K562 (cell line): ENCODE data around the gene DENND4C. TPM values are rescaled to one million over a fixed set of nuclear protein-coding genes. Genes with fewer than 3 reads are reported as not detected.

Experiments used
- AFF4 ChIP-seq: sonication (generic); formaldehyde crosslinking; IDR thresholded peaks from 2 replicates; pipeline ENCODE4 v1.8.0; 2023; ENCODE audit warnings: mild to moderate bottlenecking, missing genetic modification reagents
- EGR1 ChIP-seq: fragments of 450-650 bp; conservative IDR thresholded peaks from 2 replicates; pipeline ENCODE4 v1.6.1; 2017; ENCODE audit warnings: mild to moderate bottlenecking
- ETV1 ChIP-seq: fragments of 450-650 bp; conservative IDR thresholded peaks from 2 replicates; pipeline ENCODE4 v1.6.1; 2016; ENCODE audit warnings: missing genetic modification characterization, control low read depth, low read depth, missing compliant biosample characterization
- FOXP1 ChIP-seq: sonication (generic); formaldehyde crosslinking; IDR thresholded peaks from 2 replicates; pipeline ENCODE4 v1.8.0; 2022; ENCODE audit warnings: mild to moderate bottlenecking, missing genetic modification reagents
- HDAC2 ChIP-seq: fragments of 450-650 bp; IDR thresholded peaks from 2 replicates; pipeline ENCODE4 v1.6.1; 2016; ENCODE audit warnings: mild to moderate bottlenecking
- HMGN3 ChIP-seq: IDR thresholded peaks from 2 replicates; pipeline ENCODE4 v1.6.1; 2011; ENCODE audit warnings: borderline replicate concordance, low read depth, mild to moderate bottlenecking, mixed read lengths, low read length; ENCODE audit not compliant: insufficient read length; ENCODE audit errors: extremely low read depth
- KDM4B ChIP-seq, 2 experiments: fragments of 450-650 bp in 1 of 2; sonication (generic) in 1 of 2; IDR thresholded peaks; 2 replicates each; pipeline ENCODE4 v1.6.1; 2016 to 2017; ENCODE audit warnings: borderline replicate concordance in 2 of 2, antibody characterized with exemption in 1 of 2, low read depth in 1 of 2, mild to moderate bottlenecking in 1 of 2
- MTA1 ChIP-seq: fragments of 450-650 bp; IDR thresholded peaks from 2 replicates; pipeline ENCODE4 v1.6.1; 2017; ENCODE audit warnings: borderline replicate concordance
- RB1 ChIP-seq: fragments of 450-650 bp; IDR thresholded peaks from 2 replicates; pipeline ENCODE4 v1.6.1; 2017; ENCODE audit warnings: low read depth, mild to moderate bottlenecking
- RBM14 ChIP-seq: fragments of 200-400 bp; formaldehyde crosslinking; IDR thresholded peaks from 2 replicates; pipeline ENCODE4 v1.6.1; 2018; ENCODE audit warnings: low read depth, mild to moderate bottlenecking, low read length, moderate library complexity, borderline replicate concordance; ENCODE audit not compliant: insufficient read depth
- RERE ChIP-seq: sonication (generic); formaldehyde crosslinking; IDR thresholded peaks from 2 replicates; pipeline ENCODE4 v1.8.0; 2023; ENCODE audit warnings: missing genetic modification reagents, mild to moderate bottlenecking, borderline replicate concordance
- SAFB2 ChIP-seq: fragments of 200-400 bp; formaldehyde crosslinking; IDR thresholded peaks from 2 replicates; pipeline ENCODE4 v1.6.1; 2018; ENCODE audit warnings: borderline replicate concordance, low read length, low read depth, moderate library complexity; ENCODE audit not compliant: severe bottlenecking
- SUPT5H ChIP-seq: fragments of 450-650 bp; IDR thresholded peaks from 2 replicates; pipeline ENCODE4 v1.6.1; 2016
- TBP ChIP-seq: optimal IDR thresholded peaks from 2 replicates; pipeline ENCODE3; 2011; ENCODE audit warnings: low read depth, low read length, improper control_type of control experiment
- ZBTB8A ChIP-seq: fragments of 450-650 bp; IDR thresholded peaks from 2 replicates; pipeline ENCODE4 v1.6.1; 2018; ENCODE audit warnings: mild to moderate bottlenecking, moderate library complexity; ENCODE audit not compliant: partially characterized antibody
- ZFX ChIP-seq: sonication (generic); formaldehyde crosslinking; IDR thresholded peaks from 2 replicates; pipeline ENCODE4 v1.8.0; 2022; ENCODE audit warnings: mild to moderate bottlenecking, missing genetic modification reagents, moderate library complexity
- polyA plus RNA-seq, 8 experiments: library from polyadenylated mRNA; depleted of rRNA in 4 of 8; stranded (reverse) in 5 of 8; unstranded in 3 of 8; fragments of >200 nt; fragmentation: Nextera tagmentation in 2 of 8; fragmentation: Illumina TruSeq in 1 of 8; extraction: Ambion mirVana in 2 of 8; extraction: Trizol in 1 of 8; gene quantifications; 2 replicates each; pipeline versions ENCODE4 v1.2.1 to v1.2.3, GENCODE V29; 2011 to 2014; ENCODE audit warnings: inconsistent platforms in 1 of 8, missing spikeins in 1 of 8
- total RNA-seq, 7 experiments: library from RNA; depleted of rRNA in 6 of 7; stranded (reverse); fragments of >200 nt in 6 of 7; fragmentation: Illumina TruSeq in 2 of 7; extraction: Trizol in 2 of 7; gene quantifications; 2 replicates each; pipeline versions ENCODE4 v1.2.1 to v1.2.3, GENCODE V29; 2011 to 2021; ENCODE audit warnings: low replicate concordance in 1 of 7

Gene DENND4C
- total and polyA plus RNA-seq, 9 of the 15 experiments (the other 6 are each of a cell fraction or from before 2014, with no cell fraction given), result 4.8 to 31.8 (median 13.9) TPM

- 0 out of 2 replicates have a peak, but pooled peaks have one; percentile 26 for TF ChIP-seq FOXP1
- no peak for TF ChIP-seq RERE (CRISPR knock-in tag)
- peak in 1 of 2 experiments; percentile 46; a peak in 1 of 4 replicates for TF ChIP-seq KDM4B (IDR thresholded peaks at IDR 0.05; ENCODE audit: borderline replicate concordance in 2 of 2, low read depth in 1 of 2)
- TF ChIP-seq RB1, result peak; percentile 47
- TF ChIP-seq MTA1, result no peak
- TF ChIP-seq SUPT5H, result peak; percentile 72
- peak; percentile 90 for TF ChIP-seq EGR1
- peak; percentile 85; the same call in 1 of the 2 replicates for TF ChIP-seq RBM14
- TF ChIP-seq AFF4 (CRISPR knock-in tag), result peak; percentile 35; the same call in 1 of the 2 replicates
- no peak for TF ChIP-seq HDAC2
- TF ChIP-seq ETV1 (tag), result 0 out of 2 replicates have a peak, but pooled peaks have one; percentile 12
- peak; percentile 80 for TF ChIP-seq HMGN3
- peak; percentile 88 for TF ChIP-seq ZFX (CRISPR knock-in tag)
- no peak for TF ChIP-seq SAFB2
- peak; percentile 56 for TF ChIP-seq TBP
- no peak for TF ChIP-seq ZBTB8A
Measured at GRCh38 chr9:19230355-19231125, at the start of gene DENND4C (continued).
